Gastroesophageal sphincter (tissue), 3 donors: ENCODE measurements around the gene PARD6G.

ENCODE experiments used
- CTCF ChIP-seq, 4 experiments: fragments of 200-600 bp in 2 of 4; fragments of 450-650 bp in 2 of 4; sonication (generic) in 1 of 4; IDR thresholded peaks; one replicate each; pipeline ENCODE4 v1.5.1; 2017 to 2019; ENCODE audit warnings: antibody characterized with exemption in 4 of 4, mild to moderate bottlenecking in 2 of 4, moderate library complexity in 2 of 4
- EP300 ChIP-seq: sonication (generic); formaldehyde crosslinking; IDR thresholded peaks from one replicate; pipeline ENCODE4 v1.6.1; 2017; ENCODE audit warnings: antibody characterized with exemption, mild to moderate bottlenecking
- POLR2A ChIP-seq, 2 donors: fragments of 450-650 bp; IDR thresholded peaks; one replicate each; pipeline ENCODE4 v1.6.1; 2017; ENCODE audit warnings: antibody characterized with exemption in 2 of 2, mild to moderate bottlenecking in 2 of 2, moderate library complexity in 1 of 2
- POLR2AphosphoS5 ChIP-seq: sonication (generic); formaldehyde crosslinking; IDR thresholded peaks from one replicate; pipeline ENCODE4 v1.6.1; 2017; ENCODE audit warnings: antibody characterized with exemption

DNA sequence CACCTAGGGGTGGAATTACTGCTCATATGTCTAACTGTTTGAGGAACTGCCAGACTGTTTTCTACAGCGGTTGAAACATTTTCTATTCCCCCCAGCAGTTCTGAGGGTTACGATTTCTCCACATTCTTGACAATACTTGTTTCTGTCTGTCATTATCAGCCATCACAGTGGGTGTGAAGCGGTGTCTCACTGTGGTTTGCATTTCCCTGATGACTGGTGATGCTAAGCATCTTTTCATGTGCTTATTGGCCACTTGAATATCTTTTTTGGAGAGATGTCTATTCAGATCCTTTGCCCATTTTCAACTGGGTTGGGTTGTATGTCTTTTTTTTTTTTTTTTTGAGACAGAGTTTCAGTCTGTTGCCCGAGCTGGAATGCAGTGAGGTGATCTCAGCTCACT, 75.3 kb downstream of the PARD6G start:
- TF ChIP-seq POLR2A (IDR thresholded peaks at IDR 0.05) (no peak), CTCF (IDR thresholded peaks at IDR 0.05) (no peak), EP300 (no peak), POLR2AphosphoS5 (no peak)
